Testis (tissue), 3 donors: Measurements from ENCODE around the gene RNF135. TPM values are rescaled to one million over a fixed set of nuclear protein-coding genes. Genes with fewer than 3 reads are reported as not detected.
"Not testable (repeated sequence)": the region's sequence is repeated elsewhere in the genome, so short reads cannot be mapped to it uniquely, and the experiment has no call there.

Experiments used
- DNase-seq: peaks from one replicate; pipeline ENCODE4 v3.0.0-alpha.2; 2019
- H3K27ac ChIP-seq, 2 donors: fragments of 200-600 bp; sonication (generic); one replicate each; pipeline ENCODE4 v1.5.1; 2019
- H3K27me3 ChIP-seq: fragments of 200-600 bp; sonication (generic); one replicate; pipeline ENCODE4 v1.5.1; 2019
- H3K36me3 ChIP-seq: fragments of 200-600 bp; sonication (generic); one replicate; pipeline ENCODE4 v1.5.1; 2017; ENCODE audit warnings: low read depth; ENCODE audit errors: missing control alignments
- H3K4me1 ChIP-seq: fragments of 200-600 bp; sonication (generic); one replicate; pipeline ENCODE4 v1.5.1; 2019
- H3K4me3 ChIP-seq, 2 donors: fragments of 200-600 bp; sonication (generic); one replicate each; pipeline ENCODE4 v1.5.1; 2017 to 2019
- H3K9me3 ChIP-seq: fragments of 200-600 bp; sonication (generic); one replicate; pipeline ENCODE4 v1.5.1; 2017
- POLR2A ChIP-seq: fragments of 450-650 bp; IDR thresholded peaks from one replicate; pipeline ENCODE4 v1.6.1; 2017; ENCODE audit warnings: antibody characterized with exemption, mild to moderate bottlenecking, moderate library complexity
- WGBS, 2 donors: methylation state at CpG; one replicate each; pipeline ENCODE4 v1.1.5; 2018; 5-methylcytosine and 5-hydroxymethylcytosine counted together
- intact Hi-C: fragments of 100-400 bp; cut with DNase I; formaldehyde crosslinking; loops from one replicate; pipeline ENCODE4 v1.15.1; 2023; ENCODE audit warnings: low total_unique reads
- polyA plus RNA-seq: library from polyadenylated mRNA; stranded (reverse); fragments of 350-450 nt; fragmentation: Illumina TruSeq; extraction: RNeasy Lipid Tissue Mini Kit (QIAGEN cat#74804); gene quantifications from one replicate; pipeline ENCODE4 v1.2.3, GENCODE V29; 2014; ENCODE audit warnings: low read depth, low replicate concordance; ENCODE audit not compliant: insufficient read depth
- total RNA-seq, 2 donors: library from RNA; depleted of rRNA; stranded (reverse); fragments of >200 nt; gene quantifications; one replicate each; pipeline ENCODE4 v1.2.3, GENCODE V29; 2016
- TF ChIP-seq, protein P1 (sequence below), 3 experiments: fragments of 450-650 bp in 2 of 3; fragments of 200-600 bp in 1 of 3; sonication (generic) in 1 of 3; IDR thresholded peaks; one replicate each; pipeline ENCODE4 v1.5.1; 2016 to 2019; ENCODE audit warnings: antibody characterized with exemption in 3 of 3, mild to moderate bottlenecking in 2 of 3, moderate library complexity in 1 of 3

RNF135 gene
- total and polyA plus RNA-seq, 3 donors from 2014 or later = 12.9 to 24.2 (median 20.6) TPM

- no peaks in the 10 kb centered on the region for H3K27me3 ChIP-seq
- no peaks in the 10 kb centered on the region for H3K4me1 ChIP-seq
- DNase-seq = no peak
- no peak overlapping the region for H3K27ac ChIP-seq
- no peak for TF ChIP-seq POLR2A
- TF ChIP-seq, protein P1, sequence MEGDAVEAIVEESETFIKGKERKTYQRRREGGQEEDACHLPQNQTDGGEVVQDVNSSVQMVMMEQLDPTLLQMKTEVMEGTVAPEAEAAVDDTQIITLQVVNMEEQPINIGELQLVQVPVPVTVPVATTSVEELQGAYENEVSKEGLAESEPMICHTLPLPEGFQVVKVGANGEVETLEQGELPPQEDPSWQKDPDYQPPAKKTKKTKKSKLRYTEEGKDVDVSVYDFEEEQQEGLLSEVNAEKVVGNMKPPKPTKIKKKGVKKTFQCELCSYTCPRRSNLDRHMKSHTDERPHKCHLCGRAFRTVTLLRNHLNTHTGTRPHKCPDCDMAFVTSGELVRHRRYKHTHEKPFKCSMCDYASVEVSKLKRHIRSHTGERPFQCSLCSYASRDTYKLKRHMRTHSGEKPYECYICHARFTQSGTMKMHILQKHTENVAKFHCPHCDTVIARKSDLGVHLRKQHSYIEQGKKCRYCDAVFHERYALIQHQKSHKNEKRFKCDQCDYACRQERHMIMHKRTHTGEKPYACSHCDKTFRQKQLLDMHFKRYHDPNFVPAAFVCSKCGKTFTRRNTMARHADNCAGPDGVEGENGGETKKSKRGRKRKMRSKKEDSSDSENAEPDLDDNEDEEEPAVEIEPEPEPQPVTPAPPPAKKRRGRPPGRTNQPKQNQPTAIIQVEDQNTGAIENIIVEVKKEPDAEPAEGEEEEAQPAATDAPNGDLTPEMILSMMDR (IDR thresholded peaks at IDR 0.05) = no peak
- WGBS, 2 donors = 87 to 91% methylated on average over 5 of the region's 5 CpGs
- H3K4me3 ChIP-seq = no peak overlapping the region
- intact Hi-C loops = no loop called here
- H3K9me3 ChIP-seq = no peaks in the 10 kb centered on the region
- no peaks in the 10 kb centered on the region for H3K36me3 ChIP-seq
These were observed 6.0 kb upstream of the RNF135 start for GRCh38 chr17:30964876-30965275.

GRCh38 chr17:30965686-30966085 is 5.2 kb upstream of the RNF135 start:
- TF ChIP-seq, protein P1 (IDR thresholded peaks at IDR 0.05) = no peak
- TF ChIP-seq POLR2A = no peak
- H3K4me1 ChIP-seq = no peaks in the 10 kb centered on the region
- intact Hi-C loops = no loop called here
- H3K27ac ChIP-seq = no peak overlapping the region
- WGBS, 2 donors = 85 to 93% methylated on average over 3 of the region's 3 CpGs
- no peak for DNase-seq
- no peak overlapping the region for H3K4me3 ChIP-seq
- no peaks in the 10 kb centered on the region for H3K36me3 ChIP-seq
- no peaks in the 10 kb centered on the region for H3K27me3 ChIP-seq
- no peaks in the 10 kb centered on the region for H3K9me3 ChIP-seq

- H3K9me3 ChIP-seq, intact Hi-C loops, H3K36me3 ChIP-seq, H3K4me3 ChIP-seq, H3K4me1 ChIP-seq, H3K27ac ChIP-seq, DNase-seq, H3K27me3 ChIP-seq: not testable (repeated sequence)
- WGBS, 2 donors = 63 to 74% methylated on average over 13 of the region's 13 CpGs
These were observed 2.9 kb upstream of the RNF135 start for GRCh38 chr17:30967911-30968310.

DNA sequence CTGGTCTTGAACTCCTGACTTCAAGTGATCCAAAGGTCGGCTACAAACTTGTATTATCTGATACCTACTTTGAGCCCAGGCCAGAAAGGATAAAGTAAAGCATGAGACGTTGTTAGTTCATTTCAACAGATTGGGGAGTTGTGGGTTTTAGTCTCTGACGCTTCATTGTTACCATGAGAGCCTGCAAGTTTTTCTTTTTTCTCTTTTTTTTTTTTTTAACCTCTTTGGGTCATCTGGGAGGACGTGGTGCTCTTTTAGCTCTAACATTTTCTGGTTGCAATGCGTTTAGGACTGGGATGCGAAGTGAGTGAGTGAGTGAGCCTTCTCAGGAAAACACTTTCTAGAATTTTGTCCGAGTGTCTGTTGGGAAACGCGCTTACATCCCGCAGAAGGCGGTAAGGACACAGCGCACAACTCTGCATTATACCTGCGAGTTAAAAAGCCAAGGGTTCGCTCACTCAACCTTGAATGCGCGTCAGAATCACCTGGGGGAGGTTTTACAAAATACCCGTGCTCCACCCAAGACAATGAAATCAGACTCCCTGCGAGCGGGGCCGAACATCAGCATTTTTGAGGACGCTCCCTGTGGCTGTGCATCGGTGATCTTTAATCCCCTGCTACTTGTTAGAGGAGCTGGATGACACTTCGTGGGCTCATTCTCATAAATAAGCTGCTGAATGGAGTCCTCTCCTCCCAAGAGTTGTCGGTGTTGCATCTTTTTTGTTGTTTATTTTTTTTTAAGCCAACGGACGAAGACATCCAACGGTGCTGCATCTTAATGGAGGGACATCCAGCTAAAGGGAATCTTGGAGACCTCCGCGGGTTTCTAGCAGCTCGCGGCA is 629 bp upstream of the RNF135 start:
- no peaks in the 10 kb centered on the region for H3K9me3 ChIP-seq
- peak overlapping the region; percentile 87 to 94 for H3K27ac ChIP-seq
- TF ChIP-seq POLR2A = no peak
- TF ChIP-seq, protein P1 (IDR thresholded peaks at IDR 0.05) = no peak
- no peaks in the 10 kb centered on the region for H3K36me3 ChIP-seq
- peak overlapping the region; percentile 77 to 79 for H3K4me3 ChIP-seq
- 1 to 4% methylated on average over 31 of the region's 31 CpGs for WGBS, 2 donors
- peak; percentile 51 for DNase-seq
- H3K27me3 ChIP-seq = no peaks in the 10 kb centered on the region
- H3K4me1 ChIP-seq = peaks cover 4% of the 10 kb centered on the region
- intact Hi-C loops = no loop called here

GRCh38 chr17:30975042-30975820 is 4.4 kb downstream of the RNF135 start:
- no peaks in the 10 kb centered on the region for H3K36me3 ChIP-seq
- H3K27me3 ChIP-seq = no peaks in the 10 kb centered on the region
- 96 to 99% methylated on average over 8 of the region's 8 CpGs for WGBS, 2 donors
- H3K4me3 ChIP-seq = no peak overlapping the region
- peaks cover 4% of the 10 kb centered on the region for H3K4me1 ChIP-seq
- intact Hi-C loops = no loop called here
- H3K9me3 ChIP-seq = no peaks in the 10 kb centered on the region
- no peak overlapping the region for H3K27ac ChIP-seq
- DNase-seq = no peak
- TF ChIP-seq POLR2A = no peak
- TF ChIP-seq, protein P1 (IDR thresholded peaks at IDR 0.05) = no peak

- H3K9me3 ChIP-seq, H3K4me1 ChIP-seq, H3K27ac ChIP-seq, intact Hi-C loops, DNase-seq, H3K27me3 ChIP-seq, H3K36me3 ChIP-seq, H3K4me3 ChIP-seq: not testable (repeated sequence)
- WGBS, 2 donors = no CpG with 5 or more reads among the region's 33 CpGs
These were observed 9.1 kb downstream of the RNF135 start for GRCh38 chr17:30979919-30980318.
